GM04503 (cell line): ENCODE measurements around the gene CCDC102B.
"Not testable (repeated sequence)": the region's sequence is repeated elsewhere in the genome, so short reads cannot be mapped to it uniquely, and the experiment has no call there.

ENCODE experiments used
- DNase-seq: peaks from one replicate; pipeline ENCODE4 v3.0.0-alpha.2; 2012; ENCODE audit warnings: low read depth

CCDC102B gene

DNA sequence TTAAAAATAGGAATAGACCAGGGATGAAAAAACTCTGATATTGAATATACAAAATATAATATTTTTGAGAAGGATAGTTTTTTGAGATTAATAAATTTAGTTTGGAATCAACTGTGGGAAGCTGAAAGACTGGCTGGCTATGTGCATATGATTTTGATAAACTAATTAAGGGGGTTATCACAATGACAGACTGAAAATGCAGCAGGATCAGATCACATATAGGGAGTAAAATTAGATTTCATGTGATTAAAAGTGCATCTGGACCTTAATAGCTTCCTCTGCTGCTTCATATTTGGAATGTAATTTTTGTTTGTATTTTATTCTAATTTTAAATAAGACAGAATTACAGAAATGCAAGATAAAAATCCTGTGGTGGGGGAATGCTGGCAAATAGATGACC is 111.7 kb downstream of the CCDC102B start:
- DNase-seq: no peak

DNA sequence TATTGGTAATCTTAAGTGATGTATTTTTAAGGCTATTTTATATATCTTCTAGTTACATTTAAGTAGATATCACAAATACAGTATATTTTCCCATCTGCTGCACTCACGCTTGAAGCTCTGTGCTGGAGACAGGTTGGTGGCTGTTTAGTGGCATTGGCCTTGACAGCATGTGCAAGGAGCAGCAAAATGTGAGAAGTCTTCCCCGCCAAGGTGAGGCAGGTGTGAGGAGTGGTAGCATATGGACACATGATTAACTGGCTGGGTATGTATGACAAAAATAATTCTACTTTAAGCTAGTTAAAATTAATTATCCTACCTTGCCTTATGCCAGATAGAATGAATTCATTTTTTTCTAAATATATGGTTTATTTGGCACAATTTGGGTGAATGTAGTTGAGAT is 117.2 kb downstream of the CCDC102B start:
- no peak for DNase-seq

DNA sequence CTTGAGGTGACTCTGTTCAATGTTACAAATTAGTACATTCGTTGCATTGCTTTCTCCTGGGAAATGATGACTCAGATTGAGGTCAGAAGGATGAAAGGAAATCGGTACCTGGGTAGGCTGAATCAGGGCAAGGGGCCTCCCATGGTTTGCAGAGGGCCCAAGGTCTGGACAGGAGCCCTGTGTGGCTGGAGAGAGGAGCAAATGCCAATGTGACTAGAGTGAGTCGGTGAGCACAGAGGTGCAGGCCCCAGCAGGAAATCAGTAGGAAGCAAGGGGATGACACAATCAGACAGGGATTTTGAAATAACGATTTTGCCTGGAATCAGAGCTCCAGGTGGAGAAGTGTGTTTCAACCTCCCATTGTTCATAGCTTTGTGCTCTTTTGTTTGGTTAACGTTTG is 118.9 kb downstream of the CCDC102B start:
- no peak for DNase-seq

DNA sequence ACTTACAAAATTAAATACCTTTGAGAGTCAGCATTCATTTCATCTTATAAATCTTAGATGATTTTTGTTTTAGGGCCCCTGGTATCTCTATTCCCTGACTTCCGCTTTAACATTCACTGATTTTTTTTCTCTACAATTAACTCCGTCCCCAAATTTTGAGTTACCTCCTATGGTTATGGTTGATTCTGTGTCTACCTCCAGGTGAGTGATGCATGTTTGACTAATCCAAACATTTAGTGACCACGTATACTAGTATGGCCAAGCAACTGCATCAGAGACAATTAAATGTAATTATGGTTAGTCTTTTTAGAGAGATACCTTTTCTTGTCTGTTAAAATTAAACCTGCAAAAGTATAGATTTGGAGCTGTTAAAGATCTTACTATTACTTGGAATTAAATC is 120.3 kb downstream of the CCDC102B start:
- DNase-seq: no peak

DNA sequence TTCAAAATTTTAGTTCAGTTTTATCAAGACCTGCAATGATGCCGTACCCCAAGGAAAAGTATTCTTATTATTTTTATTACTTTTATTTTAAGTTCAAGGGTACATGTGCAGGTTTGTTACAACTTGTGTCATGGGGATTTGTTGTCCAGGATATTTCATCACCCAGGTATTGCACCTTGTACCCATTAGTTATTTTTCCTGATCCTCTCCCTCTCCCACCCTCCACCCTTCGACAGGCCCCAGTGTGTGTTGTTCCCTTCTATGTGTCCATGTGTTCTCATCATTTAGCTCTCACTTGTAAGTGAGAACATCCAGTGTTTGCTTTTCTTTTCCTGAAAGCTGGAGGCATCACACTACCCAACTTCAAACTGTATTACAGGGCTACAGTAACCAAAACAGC is 122.0 kb downstream of the CCDC102B start:
- DNase-seq: no peak

DNA sequence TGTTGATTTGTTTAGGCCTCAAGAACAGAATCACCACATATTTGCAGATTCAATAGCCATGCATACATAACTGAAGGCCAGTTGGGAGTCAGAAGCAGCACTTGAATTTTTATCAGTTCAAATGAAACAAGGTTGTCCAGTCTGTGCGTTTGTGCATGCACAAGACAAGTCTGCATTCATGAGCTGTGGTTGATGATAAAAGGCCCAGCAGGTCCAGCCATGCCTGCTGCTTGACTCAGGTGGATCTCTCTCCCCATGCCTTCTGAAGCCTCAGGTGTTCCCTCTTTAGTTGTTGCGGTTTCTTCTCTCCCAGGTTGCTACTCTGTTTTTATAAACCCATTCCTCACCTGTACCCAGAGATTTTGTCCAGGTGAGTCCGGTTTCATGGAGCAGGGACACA is 124.5 kb downstream of the CCDC102B start:
- no peak for DNase-seq

DNA sequence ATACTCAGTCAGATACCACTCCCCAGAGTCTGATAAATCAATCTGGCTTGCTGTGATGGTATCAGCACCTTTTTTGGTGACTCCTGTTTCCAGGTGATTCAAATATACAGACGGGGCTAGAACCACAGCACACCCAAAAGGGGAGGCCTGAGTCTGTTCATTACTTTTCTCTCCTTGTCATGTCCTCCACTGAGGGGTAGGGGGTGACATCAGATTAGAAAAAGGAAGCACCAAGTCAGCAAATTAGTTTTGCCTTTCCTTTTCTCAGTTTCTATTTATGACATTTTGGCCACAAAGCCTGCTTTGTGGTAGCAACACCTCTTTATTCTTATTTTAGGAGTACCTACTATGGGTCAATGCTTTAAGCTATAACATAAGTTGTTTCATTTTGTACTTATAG is 127.4 kb downstream of the CCDC102B start:
- no peak for DNase-seq

DNA sequence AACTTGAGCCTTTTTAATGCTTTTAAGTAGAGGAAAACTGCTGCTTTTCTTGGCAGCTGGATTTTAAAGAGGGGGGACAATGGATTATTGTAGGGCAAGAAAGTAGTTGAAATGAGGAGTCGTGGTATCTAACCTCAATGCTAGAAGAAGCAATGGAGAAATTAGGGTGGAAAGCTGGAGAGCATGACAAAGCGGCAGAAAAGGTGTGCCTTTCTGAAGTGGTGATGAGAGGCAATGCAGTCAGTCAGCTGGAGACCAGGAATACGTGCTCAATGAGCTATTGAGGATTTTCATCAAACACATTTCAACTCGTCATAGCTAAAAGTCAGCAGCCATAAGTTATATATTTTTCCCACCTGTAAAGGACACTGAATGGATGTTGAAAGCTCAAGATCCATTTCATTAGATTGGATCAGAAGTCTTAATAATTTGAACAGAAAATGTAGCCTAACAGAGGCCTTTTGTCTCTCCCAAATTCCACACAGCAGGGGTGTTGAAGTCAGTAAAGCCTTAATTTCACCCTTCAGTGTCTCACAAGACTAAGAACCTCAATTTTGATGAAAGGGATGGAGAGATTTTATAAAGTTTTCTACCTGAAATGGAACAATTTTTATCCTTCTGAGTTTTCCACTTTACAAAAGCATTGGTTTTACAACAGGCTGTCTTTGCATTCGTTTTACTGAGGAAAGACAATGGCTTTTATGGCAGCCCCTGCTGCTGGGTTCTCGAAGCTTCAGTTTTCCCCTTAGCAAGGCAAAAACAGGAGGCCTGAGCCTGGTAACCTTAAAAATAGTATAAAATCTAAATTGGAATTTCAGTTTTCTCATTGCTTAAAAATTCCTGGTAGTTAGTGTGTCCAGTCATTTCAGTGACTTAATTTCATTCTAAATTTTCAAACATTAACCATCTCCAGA is 131.1 kb downstream of the CCDC102B start:
- no peak for DNase-seq

DNA sequence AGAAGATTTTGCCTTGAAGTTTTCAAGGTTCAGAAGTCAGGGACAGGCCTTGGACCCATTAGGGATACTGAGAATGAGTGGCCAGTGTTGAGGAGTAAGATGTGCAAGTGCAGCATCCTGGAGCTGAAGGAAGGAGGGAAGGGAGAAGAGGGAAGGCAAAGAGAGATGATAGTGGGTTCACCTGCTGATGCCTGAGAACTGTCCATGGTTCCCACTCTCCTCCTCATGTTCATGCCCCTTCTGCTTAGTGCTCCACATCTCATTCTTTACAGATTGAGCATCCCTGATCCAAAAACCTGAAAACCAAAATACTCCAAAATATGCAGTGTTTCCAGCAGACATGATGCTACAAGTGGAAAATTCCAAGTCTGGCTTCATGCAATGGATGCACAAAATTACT is 137.8 kb downstream of the CCDC102B start:
- DNase-seq: no peak

DNA sequence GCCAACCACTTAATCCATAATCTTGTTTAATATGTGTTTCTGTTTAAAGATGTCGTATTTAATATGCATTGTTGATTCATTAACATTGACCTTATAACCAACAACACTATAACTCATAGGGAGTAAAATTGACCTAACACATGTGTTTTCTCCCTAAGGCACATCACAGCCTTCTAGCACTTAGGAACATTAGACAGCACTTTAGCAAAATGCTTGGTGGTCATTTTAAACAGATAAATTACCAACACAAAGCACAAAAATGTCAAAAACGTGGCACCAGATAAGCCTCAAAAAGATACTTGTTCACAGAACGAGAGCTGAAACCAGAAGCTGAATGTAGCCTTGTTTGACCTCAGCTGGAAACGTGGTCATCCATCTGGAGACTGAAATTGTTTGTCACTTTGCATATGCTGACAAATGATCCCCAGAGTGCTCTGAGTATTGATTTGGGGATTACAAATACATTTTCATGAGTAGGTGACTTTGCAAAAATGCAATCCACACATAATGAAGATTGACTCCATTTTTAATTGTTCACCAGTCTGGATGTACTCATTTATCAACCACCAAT is 139.2 kb downstream of the CCDC102B start:
- no peak for DNase-seq

DNA sequence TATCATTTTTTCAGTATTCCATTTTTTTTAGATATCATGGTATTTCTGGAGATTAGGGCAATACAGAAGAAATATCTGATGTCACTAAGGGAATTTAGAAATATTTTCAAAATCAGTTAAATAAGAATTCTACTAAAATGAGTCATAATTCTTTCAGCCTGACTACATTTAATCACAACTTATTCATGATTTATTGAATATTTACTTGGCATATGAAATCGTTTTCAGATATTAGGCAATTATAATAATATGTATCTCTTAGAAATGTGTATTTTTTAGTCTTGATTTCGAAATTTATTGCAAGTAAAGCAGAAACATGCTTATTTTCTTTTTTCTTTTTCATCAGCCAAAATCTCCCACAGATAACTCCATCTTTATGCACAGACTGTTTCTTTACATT is 142.2 kb downstream of the CCDC102B start:
- no peak for DNase-seq

DNA sequence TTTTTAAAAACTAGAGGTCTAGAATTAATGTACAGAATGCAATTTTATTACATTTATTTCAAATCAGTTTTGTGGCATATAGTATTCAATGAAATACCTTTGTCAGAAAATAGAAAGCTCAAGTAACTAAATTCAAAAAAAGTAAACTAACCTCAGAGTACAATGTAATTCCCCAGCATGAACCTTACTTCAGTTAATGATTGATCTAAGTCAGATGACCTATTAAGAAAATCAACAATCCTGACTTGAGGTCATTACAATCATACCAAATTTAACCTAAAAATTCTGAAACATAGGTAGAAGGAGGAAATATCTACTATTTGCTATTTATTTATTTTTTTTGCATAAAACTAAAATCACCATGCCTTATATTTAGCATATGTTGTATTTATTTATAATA is 142.9 kb downstream of the CCDC102B start:
- no peak for DNase-seq

DNA sequence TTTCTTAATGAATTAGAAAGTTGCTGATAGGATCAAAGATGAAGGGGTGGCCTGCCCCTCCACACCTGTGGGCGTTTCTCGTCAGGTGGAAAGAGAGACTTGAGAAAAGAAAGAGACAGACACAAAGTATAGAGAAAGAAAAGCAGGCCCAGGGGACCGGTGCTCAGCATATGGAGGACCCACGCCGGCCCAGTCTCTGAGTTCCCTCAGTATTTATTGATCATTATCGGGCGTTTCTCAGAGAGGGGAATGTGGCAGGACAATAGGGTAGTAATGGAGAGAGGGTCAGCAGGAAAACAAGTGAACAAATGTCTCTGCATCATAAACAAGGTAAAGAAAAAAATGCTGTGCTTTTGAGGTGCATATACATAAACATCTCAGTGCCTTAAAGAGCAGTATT is 144.3 kb downstream of the CCDC102B start:
- no peak for DNase-seq

DNA sequence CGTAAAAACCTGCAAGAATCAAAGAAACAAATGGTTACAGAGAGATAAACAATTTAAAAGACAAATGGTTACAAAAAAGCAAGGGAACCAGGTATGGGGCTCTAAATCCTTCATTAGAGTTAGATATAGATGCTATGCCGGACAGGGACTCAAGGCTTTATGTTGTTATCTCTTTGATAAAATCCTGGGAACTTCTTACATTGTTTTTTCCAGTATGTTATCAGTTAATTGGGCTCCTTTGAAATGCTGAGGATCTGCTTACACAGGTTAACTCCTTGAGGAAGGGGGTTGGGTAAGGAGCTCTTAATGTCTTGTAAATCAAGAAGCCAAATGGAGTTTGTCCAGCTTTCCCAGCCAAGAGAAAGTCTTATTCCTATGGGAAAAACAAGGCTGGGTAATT is 146.0 kb downstream of the CCDC102B start:
- not testable (repeated sequence) for DNase-seq

DNA sequence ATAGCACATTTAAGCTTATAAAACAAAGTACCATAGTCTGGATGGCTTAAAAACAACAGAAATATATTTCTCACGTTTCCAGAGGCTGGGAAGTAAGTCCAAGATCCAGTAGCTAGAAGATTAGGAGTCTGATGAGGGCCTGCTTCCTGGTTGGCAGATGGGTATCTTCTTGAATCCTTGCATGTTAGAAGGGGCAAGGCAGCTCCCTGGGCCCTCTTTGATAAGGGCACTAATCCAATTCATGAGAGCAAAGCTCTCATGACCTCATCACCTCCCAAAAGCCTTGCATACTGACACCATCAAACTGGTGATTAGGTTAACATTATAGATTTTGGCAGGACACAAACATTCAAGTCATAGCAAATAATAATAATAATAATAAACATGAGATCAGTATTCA is 146.4 kb downstream of the CCDC102B start:
- DNase-seq: no peak

DNA sequence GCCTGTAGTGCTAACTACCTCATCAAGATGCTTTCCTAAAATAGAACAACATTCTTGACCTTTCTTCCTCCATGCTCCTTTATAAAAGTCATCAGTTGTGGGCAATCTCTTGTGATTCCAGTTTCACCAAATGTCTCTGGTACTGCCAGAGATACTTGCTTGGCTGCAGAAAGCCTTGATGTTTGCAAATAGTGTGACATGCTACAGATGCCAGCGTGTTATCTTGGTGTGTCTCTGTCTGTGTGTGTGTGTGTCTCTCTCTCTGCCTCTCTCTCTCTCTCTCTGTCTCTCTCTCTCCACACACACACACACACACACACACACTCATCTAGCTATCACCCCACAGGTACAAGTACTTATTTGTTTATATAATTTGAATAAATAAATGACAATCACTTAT is 146.9 kb downstream of the CCDC102B start:
- no peak for DNase-seq

DNA sequence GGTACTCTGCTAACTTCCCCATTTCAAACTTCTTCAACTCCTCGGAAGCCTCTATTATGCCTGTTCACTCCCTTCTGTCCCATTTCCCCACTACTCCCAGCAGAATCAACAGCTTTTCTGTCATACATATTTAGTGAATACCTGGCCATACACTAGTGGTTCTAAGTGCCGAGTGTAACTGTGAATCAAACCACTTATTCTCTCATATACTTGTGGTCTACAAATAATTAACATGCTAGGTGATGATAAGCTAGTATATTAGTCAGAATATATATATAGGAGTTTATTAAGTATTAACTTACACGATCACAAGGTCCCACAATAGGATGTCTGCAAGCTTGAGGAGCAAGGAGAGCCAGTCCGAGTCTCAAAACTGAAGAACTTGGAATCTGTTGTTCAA is 150.7 kb downstream of the CCDC102B start:
- DNase-seq: no peak

DNA sequence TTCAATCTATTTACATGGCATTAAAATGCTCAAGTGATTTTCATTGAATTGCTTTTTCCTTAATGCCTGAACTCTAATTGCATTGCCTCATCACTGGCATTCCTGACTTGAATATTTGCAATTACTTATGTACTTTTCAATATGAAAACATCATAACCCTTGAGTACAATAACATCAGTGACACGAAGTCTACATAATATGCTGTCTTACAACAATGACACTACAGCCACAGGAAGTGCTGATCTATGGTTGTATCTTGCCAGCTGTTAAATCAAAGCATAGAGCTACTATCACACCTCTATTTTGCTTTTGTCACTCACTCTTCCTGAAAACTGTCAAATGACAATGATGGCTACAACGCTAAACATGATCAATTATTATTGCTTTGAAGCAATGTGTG is 156.9 kb downstream of the CCDC102B start:
- DNase-seq: no peak

DNA sequence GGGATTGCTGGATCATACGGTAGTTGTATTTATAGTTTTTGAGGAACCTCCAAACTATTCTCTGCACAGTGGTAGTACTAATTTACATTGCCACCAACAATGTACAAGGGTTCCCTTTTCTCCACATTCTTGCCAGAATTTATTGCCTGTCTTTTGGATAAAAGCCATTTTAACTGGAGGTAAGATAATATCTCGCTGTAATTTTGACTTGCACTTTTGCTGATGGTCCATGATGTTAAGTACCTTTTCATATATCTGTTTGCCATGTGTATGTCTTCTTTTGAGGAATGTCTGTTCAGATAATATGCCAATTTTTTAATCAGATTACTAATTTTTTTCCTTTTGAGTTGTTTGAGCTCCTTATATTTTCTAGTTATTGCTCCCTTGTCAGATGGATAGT is 158.8 kb downstream of the CCDC102B start:
- no peak for DNase-seq

DNA sequence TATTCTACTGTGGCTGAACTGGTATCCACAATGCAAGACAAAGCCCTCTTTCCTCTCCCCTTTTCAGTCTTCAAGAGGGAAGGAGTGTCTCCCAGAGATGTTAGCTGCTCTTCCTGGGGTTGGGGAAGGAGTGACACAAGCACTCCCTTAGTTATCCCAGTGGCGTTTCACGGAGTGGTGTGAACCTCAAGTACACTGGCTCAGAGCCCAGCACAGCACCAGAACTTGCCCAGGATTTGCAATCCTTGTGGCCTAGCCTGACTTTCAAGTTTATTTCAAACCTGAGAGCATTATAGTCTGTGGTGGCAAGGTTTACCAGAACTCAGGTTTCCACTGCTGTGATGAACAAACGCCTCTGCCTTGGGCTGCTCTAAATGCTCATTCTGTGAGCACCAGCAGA is 162.5 kb downstream of the CCDC102B start:
- DNase-seq: no peak

DNA sequence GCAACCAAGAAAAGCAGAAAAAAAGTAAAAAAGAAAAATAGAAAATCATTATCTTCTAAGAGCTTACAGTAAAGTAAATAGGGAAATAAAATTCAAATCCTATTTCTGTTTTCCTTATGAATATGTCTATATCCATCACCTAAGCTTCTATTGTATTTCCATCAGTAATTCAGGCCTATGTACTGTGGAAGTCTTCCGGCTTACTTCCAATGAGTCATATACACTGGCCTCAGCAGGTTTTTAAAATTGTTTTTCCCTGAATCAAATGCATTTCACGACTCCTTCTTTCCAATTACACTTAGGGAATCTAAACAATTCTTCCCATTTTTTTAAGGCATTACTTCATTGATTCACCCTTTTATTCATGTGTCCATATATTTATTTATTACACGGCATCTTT is 164.7 kb downstream of the CCDC102B start:
- DNase-seq: no peak

DNA sequence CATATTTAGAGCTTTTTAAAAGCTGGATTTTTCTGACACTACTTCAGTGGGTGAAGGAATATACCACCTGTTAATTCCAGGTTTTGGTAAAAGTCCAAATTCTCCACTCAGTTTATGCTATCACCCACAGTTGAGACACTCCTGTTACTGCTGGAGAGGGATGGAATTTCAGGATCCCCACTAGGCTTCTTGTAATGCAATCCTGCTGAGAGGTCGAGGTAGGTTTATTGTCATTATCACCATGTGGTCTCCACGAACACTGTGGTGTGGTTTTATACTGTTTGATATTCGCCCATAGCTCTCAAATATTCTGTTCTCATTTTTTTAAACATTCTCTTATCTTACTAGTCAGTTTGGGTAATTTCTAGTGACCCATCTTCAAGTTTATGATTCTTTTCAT is 167.9 kb downstream of the CCDC102B start:
- no peak for DNase-seq

DNA sequence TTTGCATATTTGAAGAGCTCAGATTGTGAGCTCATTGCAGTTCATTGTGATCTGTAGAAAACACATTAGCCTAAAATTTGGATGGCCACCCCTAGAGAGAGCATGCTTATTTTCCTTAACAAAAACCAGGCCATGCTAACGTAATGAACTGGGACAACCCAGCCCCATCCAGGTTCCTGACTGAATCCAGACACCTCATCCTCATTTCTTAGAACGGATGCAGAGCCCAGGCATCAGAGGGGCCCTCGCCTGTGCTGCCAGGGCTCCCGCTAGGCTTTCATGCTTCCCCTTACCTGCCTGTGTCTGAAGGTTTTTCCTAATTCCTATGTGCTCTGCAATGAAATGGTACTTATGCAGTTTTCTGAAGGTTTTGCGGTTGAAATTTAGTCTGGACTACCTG is 171.1 kb downstream of the CCDC102B start:
- no peak for DNase-seq

DNA sequence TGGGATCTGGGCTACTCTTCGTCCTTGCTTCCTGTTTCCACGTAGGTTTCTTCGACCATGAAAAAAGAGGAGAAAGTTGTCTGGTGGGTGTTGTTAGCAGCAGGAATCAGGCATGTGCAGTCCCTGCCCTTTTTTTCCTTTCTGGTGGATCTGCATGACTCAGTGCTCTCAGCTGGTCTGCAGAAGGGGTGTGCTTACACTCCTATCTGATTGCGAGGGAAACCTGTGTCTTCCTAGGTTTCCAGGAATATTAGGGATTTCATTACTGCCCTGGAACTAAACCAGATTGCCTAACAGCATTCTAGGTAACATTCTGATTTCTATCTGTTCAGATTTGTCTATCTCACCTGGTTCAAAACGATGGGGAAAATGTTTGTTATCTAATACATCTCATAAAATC is 174.3 kb downstream of the CCDC102B start:
- DNase-seq: no peak
